ENCODE results near the gene ZNF579. TPM values are rescaled to one million over a fixed set of nuclear protein-coding genes. Genes with fewer than 3 reads are reported as not detected.
A peak's percentile ranks its signal among the peaks of the same experiment; 100 is the strongest.

Gene ZNF579
- total and polyA plus RNA-seq, 10 of the 15 experiments (the other 5 are each of a cell fraction or from before 2014, with no cell fraction given) = 0.11 to 11.7 (median 1.5) TPM

DNA sequence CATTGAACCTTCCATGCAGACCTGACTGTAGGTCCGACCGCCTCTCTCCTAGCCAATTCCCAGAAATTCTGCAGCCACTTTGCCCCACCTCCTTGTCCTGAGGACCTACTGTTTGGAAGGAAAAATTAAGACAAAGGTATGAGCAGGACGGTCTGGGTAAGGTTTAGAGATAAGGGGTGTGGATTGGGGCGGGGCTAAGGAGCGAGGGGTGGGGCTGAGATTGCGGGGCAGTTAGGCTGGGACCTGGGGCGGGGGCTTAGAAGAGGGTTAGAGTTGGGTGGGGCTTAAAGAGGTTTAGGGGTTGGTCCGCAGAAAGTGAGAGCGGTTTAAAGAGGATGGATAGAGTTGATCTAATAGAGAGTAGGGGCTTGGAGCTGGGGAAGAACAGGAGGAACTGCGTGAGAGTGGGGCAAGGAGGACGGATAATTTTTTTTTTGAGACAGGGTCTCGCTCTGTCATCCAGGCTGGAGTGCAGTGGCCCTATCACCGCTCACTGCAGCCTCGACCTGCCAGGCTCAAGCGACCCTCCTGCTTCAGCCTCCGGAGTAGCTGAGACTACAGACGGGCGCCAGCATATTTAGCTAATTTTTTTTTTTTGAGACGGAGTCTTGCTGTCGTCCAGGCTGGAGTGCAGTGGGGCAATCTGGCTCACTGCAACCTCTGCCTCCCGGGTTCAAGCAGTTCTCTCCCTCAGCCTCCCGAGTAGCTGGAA, 23.1 kb upstream of the ZNF579 start:
- Histone ChIP-seq H3K4me3 (peak overlapping the region; percentile 61; the same call in 1 of the 2 replicates), H3K4me1 (ENCODE audit: control insufficient read depth, insufficient read depth, low read length) (peaks cover 10% of the 10 kb centered on the region; the same call in 1 of the 2 replicates), H2AFZ (ENCODE audit: control insufficient read depth, low read depth, low read length) (no peak overlapping the region), H3K9ac (ENCODE audit: control insufficient read depth, insufficient read depth, low read length) (no peak overlapping the region), H3K9me3 (replicated peaks; ENCODE audit: control insufficient read depth, insufficient read depth, low read length) (no peaks in the 10 kb centered on the region), H3K27me3 (replicated peaks in 1 of 2; ENCODE audit: control insufficient read depth in 2 of 2, insufficient read depth in 2 of 2, low read length in 1 of 2) (no peaks in the 10 kb centered on the region), H3K79me2 (ENCODE audit: control insufficient read depth, insufficient read depth, low read length) (peaks cover 33% of the 10 kb centered on the region), H3K27ac (ENCODE audit: control insufficient read depth, insufficient read depth) (no peak overlapping the region), H3K36me3 (ENCODE audit: control insufficient read depth in 2 of 2, insufficient read depth in 2 of 2, low read length in 1 of 2) (no peaks in the 10 kb centered on the region; a peak in 1 of 4 replicates), H4K20me1 (ENCODE audit: control insufficient read depth, insufficient read depth) (no peaks in the 10 kb centered on the region), H3K4me2 (ENCODE audit: control insufficient read depth, insufficient read depth) (no peak overlapping the region)
- no TSS peak for BruUV-seq (replicated peaks)
- ChIA-PET POLR2A (interaction anchor here (1.0 to 1.6 kb wide), 5 partner anchors 21 to 142 kb away, joined by 3 to 8 read pairs (median 4); partner anchors contain the start of genes ISOC2, ZNF628 and ZNF784), RAD21 (ENCODE audit: unreplicated experiment) (interaction anchor here (1.0 to 3.3 kb wide), 4 partner anchors 21 to 100 kb away, joined by 4 to 29 read pairs (median 5); partner anchors contain the start of gene ZNF784), SMC1A (ENCODE audit: uncharacterized antibody, unreplicated experiment) (interaction anchor here (1.0 to 1.2 kb wide), 2 partner anchors 27 to 50 kb away, joined by 4 read pairs; no protein-coding TSS in a partner anchor), CTCF (interaction anchor here (3.5 to 4.6 kb wide), 2 partner anchors 22 to 30 kb away, joined by 65 to 76 read pairs; partner anchors contain the start of gene ZNF784)
- DNase-seq (ENCODE audit: low read depth, low spot score) (no peak), ATAC-seq (no peak), FAIRE-seq (no peak)
- WGBS (ENCODE audit: insufficient coverage, insufficient replicate concordance, low lambda C conversion rate, missing lambda C conversion rate) = 97% methylated on average over 21 of the region's 22 CpGs
- TF ChIP-seq PAX5 (IDR thresholded peaks at IDR 0.05; ENCODE audit: borderline replicate concordance, low read depth, low read length) = no peak
- no peak for TF ChIP-seq ZNF217 (IDR thresholded peaks at IDR 0.05)
- TF ChIP-seq RBBP5 (conservative IDR thresholded peaks at IDR 0.05) = no peak
- no peak for TF ChIP-seq CHD4 (IDR thresholded peaks at IDR 0.05)
- no peak for TF ChIP-seq BRCA1 (IDR thresholded peaks at IDR 0.05; ENCODE audit: low read depth, low read length)
- TF ChIP-seq KLF5 (IDR thresholded peaks at IDR 0.05; ENCODE audit: partially characterized antibody) = no peak
- TF ChIP-seq SPI1 (IDR thresholded peaks at IDR 0.05; ENCODE audit: borderline replicate concordance, insufficient read depth, low read depth, low read length) = no peak
- TF ChIP-seq, protein P1, sequence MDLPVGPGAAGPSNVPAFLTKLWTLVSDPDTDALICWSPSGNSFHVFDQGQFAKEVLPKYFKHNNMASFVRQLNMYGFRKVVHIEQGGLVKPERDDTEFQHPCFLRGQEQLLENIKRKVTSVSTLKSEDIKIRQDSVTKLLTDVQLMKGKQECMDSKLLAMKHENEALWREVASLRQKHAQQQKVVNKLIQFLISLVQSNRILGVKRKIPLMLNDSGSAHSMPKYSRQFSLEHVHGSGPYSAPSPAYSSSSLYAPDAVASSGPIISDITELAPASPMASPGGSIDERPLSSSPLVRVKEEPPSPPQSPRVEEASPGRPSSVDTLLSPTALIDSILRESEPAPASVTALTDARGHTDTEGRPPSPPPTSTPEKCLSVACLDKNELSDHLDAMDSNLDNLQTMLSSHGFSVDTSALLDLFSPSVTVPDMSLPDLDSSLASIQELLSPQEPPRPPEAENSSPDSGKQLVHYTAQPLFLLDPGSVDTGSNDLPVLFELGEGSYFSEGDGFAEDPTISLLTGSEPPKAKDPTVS (IDR thresholded peaks at IDR 0.05; ENCODE audit: low read depth, low read length) = no peak
- TF ChIP-seq RUNX3 (IDR thresholded peaks at IDR 0.05; ENCODE audit: low read length) = no peak
- TF ChIP-seq ZZZ3 (IDR thresholded peaks at IDR 0.05; ENCODE audit: control insufficient read depth, insufficient read length, low read depth) = no peak
- no peak for TF ChIP-seq CHD1 (IDR thresholded peaks at IDR 0.05; ENCODE audit: low read depth, low read length)
- no peak for TF ChIP-seq RFX5 (IDR thresholded peaks at IDR 0.05; ENCODE audit: low read depth, low read length)
- intact Hi-C loops (cut with micrococcal nuclease; ENCODE audit: unreplicated experiment) = loop anchor here (5.0 kb wide), 1 partner anchor 39 kb away; the partner anchor contains the start of genes ZNF580 and ZNF581
- in situ Hi-C loops (cut with MboI) = no loop called here
